LNCaP clone FGC (cell line): Measurements from ENCODE around the gene ERGIC1.

ENCODE experiments used
- DNase-seq: peaks from one replicate; pipeline ENCODE4 v3.0.0-alpha.2; 2011; ENCODE audit warnings: low read depth
- H3K4me3 ChIP-seq: 2 replicates; pipeline ENCODE4 v1.5.1; 2011; ENCODE audit warnings: mild to moderate bottlenecking, low read depth, low read length, control low read depth
- CTCF ChIP-seq: IDR thresholded peaks from 2 replicates; pipeline ENCODE4 v1.5.1; 2012; ENCODE audit warnings: mild to moderate bottlenecking; ENCODE audit not compliant: control insufficient read depth, insufficient read depth; ENCODE audit errors: extremely low read depth

The ERGIC1 gene

GRCh38 chr5:172830275-172830799 lies 3.7 kb upstream of the ERGIC1 start:
- H3K4me3 ChIP-seq = no peak overlapping the region
- no peak for DNase-seq
- TF ChIP-seq CTCF = no peak

GRCh38 chr5:172830876-172831662 lies 3.0 kb upstream of the ERGIC1 start:
- TF ChIP-seq CTCF = no peak
- no peak for DNase-seq
- H3K4me3 ChIP-seq = no peak overlapping the region

- H3K4me3 ChIP-seq = no peak overlapping the region
- TF ChIP-seq CTCF = no peak
- DNase-seq = no peak
Measured at GRCh38 chr5:172832383-172833315, 1.4 kb upstream of the ERGIC1 start.

GRCh38 chr5:172833372-172833685 lies 722 bp upstream of the ERGIC1 start:
- TF ChIP-seq CTCF = no peak
- no peak for DNase-seq
- peak overlapping the region; percentile 95 for H3K4me3 ChIP-seq

- peak overlapping the region; percentile 95 for H3K4me3 ChIP-seq
- DNase-seq = no peak
- TF ChIP-seq CTCF = no peak
Measured at GRCh38 chr5:172834415-172835289, 601 bp downstream of the ERGIC1 start.

- no peak for TF ChIP-seq CTCF
- peak overlapping the region; percentile 95 for H3K4me3 ChIP-seq
- no peak for DNase-seq
Measured at GRCh38 chr5:172835290-172835993, 1.4 kb downstream of the ERGIC1 start.
